HFFc6 (cell line): ENCODE data around the gene MOCS2. TPM values are rescaled to one million over a fixed set of nuclear protein-coding genes. Genes with fewer than 3 reads are reported as not detected.

Source experiments
- DNase-seq: peaks from one replicate; pipeline ENCODE4 v3.0.0-alpha.2; 2018
- H3K27ac Mint-ChIP-seq: 2 replicates; pipeline ENCODE4 v1.8.0; 2020; ENCODE audit warnings: mild to moderate bottlenecking, mixed read lengths
- H3K27me3 Mint-ChIP-seq: 2 replicates; pipeline ENCODE4 v1.8.0; 2021; ENCODE audit warnings: mild to moderate bottlenecking, moderate library complexity, mixed read lengths; ENCODE audit not compliant: insufficient read depth
- H3K36me3 Mint-ChIP-seq: 2 replicates; pipeline ENCODE4 v1.8.0; 2021; ENCODE audit warnings: low read depth, mixed read lengths
- H3K4me1 Mint-ChIP-seq: 2 replicates; pipeline ENCODE4 v1.8.0; 2020; ENCODE audit warnings: low read depth, mixed read lengths
- H3K4me3 Mint-ChIP-seq: 2 replicates; pipeline ENCODE4 v1.8.0; 2020; ENCODE audit warnings: mild to moderate bottlenecking, moderate library complexity, mixed read lengths
- H3K9me3 Mint-ChIP-seq: 2 replicates; pipeline ENCODE4 v1.8.0; 2020; ENCODE audit warnings: mild to moderate bottlenecking, mixed read lengths
- total RNA-seq, 6 experiments: library from RNA; stranded (reverse); fragmentation: NEBNext Ultra II Directional; extraction: Animal tissue kit (Norgen Biotek cat#: 25700); gene quantifications; 2 replicates in 1 of 6; 3 replicates in 5 of 6; pipeline ENCODE4 v1.2.3, GENCODE V29; 2021
- TF ChIP-seq, protein P1 (sequence below): fragments of 200-600 bp; sonication (generic); IDR thresholded peaks from 2 replicates; pipeline ENCODE4 v1.5.0; 2021; ENCODE audit warnings: antibody characterized with exemption, mild to moderate bottlenecking

Gene MOCS2
- total RNA-seq, 6 experiments from 2014 or later, result 51.2 to 58.7 (median 54.9) TPM

DNA sequence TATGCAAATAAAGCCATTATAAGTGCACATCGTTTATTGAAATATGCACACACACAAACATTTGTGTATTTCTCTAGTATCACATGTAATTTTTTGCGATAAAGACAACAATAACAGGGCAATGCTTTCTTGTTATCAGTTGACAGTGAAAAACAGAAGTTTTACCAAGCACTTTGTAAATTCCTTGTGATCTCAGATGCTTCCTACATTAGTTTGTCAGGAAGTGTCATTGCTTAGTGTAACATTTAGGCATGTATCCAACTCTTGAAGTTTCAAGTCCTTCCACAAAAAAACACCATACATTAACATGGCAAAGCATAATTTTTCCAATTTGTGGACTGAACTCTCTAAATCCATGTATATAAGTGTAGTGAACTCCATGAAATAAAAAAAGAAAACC, 46.4 kb downstream of the MOCS2 start:
- TF ChIP-seq, protein P1, sequence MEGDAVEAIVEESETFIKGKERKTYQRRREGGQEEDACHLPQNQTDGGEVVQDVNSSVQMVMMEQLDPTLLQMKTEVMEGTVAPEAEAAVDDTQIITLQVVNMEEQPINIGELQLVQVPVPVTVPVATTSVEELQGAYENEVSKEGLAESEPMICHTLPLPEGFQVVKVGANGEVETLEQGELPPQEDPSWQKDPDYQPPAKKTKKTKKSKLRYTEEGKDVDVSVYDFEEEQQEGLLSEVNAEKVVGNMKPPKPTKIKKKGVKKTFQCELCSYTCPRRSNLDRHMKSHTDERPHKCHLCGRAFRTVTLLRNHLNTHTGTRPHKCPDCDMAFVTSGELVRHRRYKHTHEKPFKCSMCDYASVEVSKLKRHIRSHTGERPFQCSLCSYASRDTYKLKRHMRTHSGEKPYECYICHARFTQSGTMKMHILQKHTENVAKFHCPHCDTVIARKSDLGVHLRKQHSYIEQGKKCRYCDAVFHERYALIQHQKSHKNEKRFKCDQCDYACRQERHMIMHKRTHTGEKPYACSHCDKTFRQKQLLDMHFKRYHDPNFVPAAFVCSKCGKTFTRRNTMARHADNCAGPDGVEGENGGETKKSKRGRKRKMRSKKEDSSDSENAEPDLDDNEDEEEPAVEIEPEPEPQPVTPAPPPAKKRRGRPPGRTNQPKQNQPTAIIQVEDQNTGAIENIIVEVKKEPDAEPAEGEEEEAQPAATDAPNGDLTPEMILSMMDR, result no peak
- H3K9me3 Mint-ChIP-seq, result no peaks in the 10 kb centered on the region
- H3K4me3 Mint-ChIP-seq, result peak overlapping the region; percentile 52
- H3K27me3 Mint-ChIP-seq, result no peaks in the 10 kb centered on the region
- peaks cover 72% of the 10 kb centered on the region for H3K36me3 Mint-ChIP-seq
- H3K4me1 Mint-ChIP-seq, result peaks cover 88% of the 10 kb centered on the region
- H3K27ac Mint-ChIP-seq, result peak overlapping the region; percentile 65
- peak; percentile 41 for DNase-seq

DNA sequence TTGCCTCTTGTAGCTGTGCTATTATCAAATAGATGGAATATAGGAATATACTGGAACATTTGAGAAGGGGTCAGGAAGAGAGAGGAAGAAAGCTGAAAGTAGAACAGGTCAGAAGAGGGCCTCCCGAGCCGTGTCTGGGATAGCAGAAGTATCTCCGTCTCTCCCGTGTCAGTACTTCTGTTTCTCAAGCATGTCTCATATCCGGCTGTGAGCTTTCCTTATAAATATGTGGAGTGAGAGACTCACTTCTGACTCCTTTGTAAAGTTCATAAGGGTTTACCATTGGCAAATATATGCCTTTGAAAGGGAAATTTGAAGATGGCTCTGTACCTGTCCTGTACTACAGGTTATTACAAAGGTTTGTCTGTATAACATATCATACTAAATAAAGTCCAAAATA, 50.3 kb downstream of the MOCS2 start:
- peak; percentile 38 for DNase-seq

DNA sequence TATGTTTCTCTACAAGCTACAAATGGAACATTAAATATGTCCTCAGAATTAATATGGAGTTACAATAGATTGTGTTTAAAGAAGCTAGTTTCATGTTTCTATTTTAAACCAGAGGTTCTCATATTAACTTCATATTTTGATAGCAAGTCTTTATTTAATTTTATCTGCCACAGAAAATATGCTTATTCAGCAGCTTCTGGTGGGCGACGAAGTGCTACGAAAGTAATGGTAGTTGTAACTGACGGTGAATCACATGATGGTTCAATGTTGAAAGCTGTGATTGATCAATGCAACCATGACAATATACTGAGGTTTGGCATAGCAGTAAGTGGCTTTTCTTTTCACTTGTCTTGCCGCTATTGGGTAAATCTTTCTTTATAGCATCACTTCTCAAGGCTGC, 54.2 kb downstream of the MOCS2 start:
- Mint-ChIP-seq H3K27me3 (no peaks in the 10 kb centered on the region), H3K4me3 (no peak overlapping the region), H3K27ac (no peak overlapping the region), H3K9me3 (no peaks in the 10 kb centered on the region), H3K4me1 (peaks cover 31% of the 10 kb centered on the region), H3K36me3 (peaks cover 37% of the 10 kb centered on the region)
- TF ChIP-seq, protein P1, result no peak
- no peak for DNase-seq

More for the DNA sequence above, 50.3 kb downstream of the MOCS2 start:
- Mint-ChIP-seq H3K27ac (peak overlapping the region; percentile 93), H3K27me3 (no peaks in the 10 kb centered on the region), H3K9me3 (no peaks in the 10 kb centered on the region), H3K4me3 (peak overlapping the region; percentile 64), H3K4me1 (peaks cover 64% of the 10 kb centered on the region), H3K36me3 (peaks cover 59% of the 10 kb centered on the region)
- TF ChIP-seq, protein P1, result no peak

DNA sequence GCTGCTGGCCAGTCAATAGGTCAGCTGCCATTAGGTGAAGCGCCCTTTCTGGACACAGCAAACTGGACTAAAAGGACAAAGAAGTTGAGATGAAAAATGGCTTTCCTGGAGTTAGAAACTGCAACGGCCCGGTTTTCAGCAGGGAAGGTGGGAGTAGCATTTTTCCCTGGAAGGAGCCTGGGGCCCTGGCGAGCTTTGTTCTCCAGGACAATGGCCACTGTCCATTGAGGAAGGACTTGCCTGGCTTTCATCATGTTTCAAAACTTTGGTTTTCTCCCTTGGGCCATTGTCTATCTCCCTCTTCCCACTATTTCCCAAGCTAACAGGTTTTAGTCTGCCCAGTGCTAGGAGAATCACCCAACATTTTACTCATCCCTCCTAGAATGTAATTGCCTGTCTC, 56.2 kb downstream of the MOCS2 start:
- TF ChIP-seq, protein P1, result no peak
- H3K4me1 Mint-ChIP-seq, result peaks cover 11% of the 10 kb centered on the region
- no peak overlapping the region for H3K4me3 Mint-ChIP-seq
- H3K9me3 Mint-ChIP-seq, result no peaks in the 10 kb centered on the region
- no peaks in the 10 kb centered on the region for H3K27me3 Mint-ChIP-seq
- DNase-seq, result no peak
- H3K36me3 Mint-ChIP-seq, result peaks cover 29% of the 10 kb centered on the region
- no peak overlapping the region for H3K27ac Mint-ChIP-seq

DNA sequence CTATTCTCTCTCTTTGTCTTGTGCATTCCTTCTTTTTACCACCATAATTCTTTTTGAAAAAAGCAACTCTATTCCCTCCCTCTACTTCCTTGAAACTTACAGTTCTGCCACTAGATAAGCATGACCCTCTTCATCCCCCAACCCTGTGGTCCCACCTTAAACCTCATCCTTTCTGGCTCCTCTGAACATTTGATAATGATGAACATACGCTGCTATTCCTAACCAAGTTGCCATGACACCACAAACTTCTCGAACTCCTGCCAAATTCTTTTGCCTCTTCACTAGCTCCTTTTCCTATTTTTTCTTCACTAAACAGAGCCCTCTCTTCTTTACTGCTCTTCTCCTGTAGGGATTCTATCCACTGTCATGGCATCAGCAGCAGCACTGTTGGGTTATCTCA, 57.1 kb downstream of the MOCS2 start:
- no peaks in the 10 kb centered on the region for H3K9me3 Mint-ChIP-seq
- TF ChIP-seq, protein P1, result no peak
- H3K36me3 Mint-ChIP-seq, result peaks cover 29% of the 10 kb centered on the region
- H3K4me3 Mint-ChIP-seq, result no peak overlapping the region
- no peak overlapping the region for H3K27ac Mint-ChIP-seq
- DNase-seq, result no peak
- H3K27me3 Mint-ChIP-seq, result no peaks in the 10 kb centered on the region
- peaks cover 2% of the 10 kb centered on the region; the same call in 1 of the 2 replicates for H3K4me1 Mint-ChIP-seq

DNA sequence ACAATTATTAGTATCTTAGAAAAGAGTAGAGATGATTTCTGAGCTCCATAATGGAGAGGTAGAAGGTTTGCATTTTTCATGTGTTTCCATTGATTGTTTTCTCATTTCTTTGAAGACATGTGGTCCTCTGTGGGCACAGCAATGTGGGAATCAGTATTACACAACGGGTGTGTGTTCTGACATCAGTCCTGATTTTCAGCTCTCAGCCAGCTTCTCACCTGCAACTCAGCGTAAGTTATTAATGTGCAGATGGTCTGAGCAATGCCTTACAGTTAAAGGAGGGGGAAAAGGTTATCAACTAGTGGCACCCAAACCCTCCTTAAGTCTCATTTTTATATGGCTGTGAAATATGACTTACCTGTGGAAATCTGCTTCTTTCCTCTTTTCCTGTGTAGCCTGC, 61.3 kb downstream of the MOCS2 start:
- H3K4me1 Mint-ChIP-seq, result peaks cover 32% of the 10 kb centered on the region
- no peak overlapping the region for H3K4me3 Mint-ChIP-seq
- no peak overlapping the region for H3K27ac Mint-ChIP-seq
- peaks cover 54% of the 10 kb centered on the region for H3K36me3 Mint-ChIP-seq
- no peaks in the 10 kb centered on the region for H3K27me3 Mint-ChIP-seq
- TF ChIP-seq, protein P1, result no peak
- no peak for DNase-seq
- no peaks in the 10 kb centered on the region for H3K9me3 Mint-ChIP-seq
